Midbrain (tissue), 1 donor: Measurements from ENCODE around the gene ZNF750.

ENCODE experiments used
- DNase-seq: peaks from one replicate; lab custom pipeline; 2025; lab: John Stamatoyannopoulos, UW

ZNF750 gene

DNA sequence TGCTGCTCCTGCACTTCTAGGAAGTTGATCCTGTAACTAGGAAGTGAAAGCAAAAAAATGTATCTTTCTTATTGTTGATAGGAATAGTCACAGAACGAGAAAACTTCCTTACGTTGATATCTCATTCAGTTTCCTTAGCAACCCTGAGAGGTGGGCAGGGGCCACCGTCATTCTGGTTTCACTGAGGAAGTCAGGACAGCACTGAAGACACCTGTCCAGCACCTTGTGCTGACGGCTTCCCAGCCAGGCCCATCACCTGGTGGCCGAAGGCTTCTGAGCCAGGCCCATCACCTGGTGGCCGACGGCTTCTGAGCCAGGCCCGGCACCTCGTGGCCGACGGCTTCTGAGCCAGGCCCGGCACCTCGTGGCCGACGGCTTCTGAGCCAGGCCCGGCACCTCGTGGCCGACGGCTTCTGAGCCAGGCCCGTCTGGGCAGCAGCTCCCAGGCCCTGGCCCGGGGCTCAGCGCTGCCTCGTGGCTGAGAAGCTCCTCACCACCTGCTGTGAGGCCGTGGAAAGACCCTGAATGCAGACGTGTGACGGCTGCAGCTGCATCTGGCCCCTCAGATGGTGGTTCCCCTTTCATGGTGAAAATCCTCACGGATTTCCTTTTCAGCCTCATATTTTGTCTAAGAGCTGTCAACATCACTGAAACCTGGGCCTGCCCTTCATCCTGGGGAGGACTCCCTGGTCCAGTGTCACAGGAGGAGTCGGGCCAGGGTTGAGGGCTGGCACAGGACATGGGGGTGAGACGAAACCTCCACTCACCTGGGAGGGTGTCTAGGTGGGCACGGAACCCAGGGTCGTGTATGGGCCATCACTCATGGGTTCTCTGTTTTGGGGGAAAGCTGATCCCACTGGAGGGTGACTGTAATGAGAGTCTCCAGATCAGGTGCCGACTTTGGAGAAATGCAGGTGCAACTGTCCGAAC is 33.0 kb upstream of the ZNF750 start:
- no peak for DNase-seq

DNA sequence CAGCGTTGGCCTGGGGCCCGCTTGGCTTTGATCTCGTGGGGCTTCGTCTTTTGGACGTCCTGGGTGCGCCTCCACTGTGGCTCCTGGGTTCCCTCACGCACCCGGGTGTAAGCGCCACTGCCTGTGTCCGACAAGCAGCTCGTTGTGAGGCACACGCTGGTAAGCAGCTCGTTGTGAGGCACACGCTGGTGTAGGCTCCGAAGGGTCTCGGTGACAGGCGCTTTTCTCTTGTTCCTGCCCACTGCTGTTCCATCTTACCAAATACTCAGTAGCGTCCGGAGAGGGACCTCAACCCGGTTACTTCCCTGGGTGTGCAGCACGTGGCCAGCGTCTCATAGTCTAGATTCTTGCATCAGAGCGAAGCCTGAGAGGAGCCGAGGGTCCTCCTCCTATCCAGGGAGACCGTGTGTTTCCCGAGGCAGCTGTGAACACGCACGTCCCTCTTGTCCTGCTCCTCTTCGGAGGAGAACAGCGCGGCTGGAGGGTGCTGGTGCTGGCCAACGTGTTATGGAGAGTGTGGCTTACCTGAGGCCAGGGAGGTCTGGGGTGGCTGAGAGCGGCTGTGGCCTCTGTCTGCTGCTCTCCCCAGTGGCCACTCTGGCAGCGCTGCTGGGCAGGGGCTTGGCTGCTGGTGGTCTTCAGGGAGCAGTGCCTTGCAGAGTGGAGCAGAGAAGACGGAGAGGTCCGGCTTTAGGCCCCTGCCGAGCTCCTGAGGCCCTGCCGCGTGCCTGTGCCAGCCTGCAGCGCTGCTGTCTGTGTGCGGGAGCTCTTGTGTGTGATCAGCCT is 32.1 kb upstream of the ZNF750 start:
- no peak for DNase-seq

DNA sequence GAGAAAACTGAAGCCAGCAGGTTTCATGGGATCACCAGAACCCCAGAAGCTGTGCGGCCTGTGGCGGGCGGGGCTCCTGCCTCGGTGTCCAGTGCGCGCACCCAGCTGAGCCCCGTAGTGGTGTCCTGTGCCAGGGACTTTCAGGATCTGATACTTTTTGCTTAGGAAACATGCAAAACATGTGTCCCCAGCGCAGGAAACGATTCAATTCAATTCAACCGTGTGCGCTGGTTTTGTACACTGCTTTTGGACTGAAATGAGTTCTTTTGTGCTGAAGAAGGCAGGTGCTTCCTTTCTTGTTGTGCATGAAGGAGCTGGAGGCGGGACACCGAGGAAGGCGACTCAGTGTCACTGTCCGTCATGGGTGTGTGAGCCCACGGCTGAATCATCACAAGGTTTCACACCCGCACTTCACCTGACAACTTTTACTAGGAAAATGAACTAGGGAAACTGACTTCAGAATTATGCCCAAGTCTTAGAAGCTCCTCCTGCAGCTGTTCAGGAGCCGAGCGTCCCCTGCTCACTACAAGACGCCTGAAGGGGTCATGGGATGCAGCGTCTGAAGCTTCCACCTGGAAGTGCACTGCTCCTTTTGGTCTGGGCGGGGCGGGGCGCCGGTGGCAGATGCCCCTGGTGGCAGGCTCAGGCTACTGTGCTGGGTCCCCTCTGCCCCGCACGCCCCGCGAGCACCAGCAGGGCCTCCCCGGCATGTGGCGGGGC is 31.4 kb upstream of the ZNF750 start:
- DNase-seq, result no peak

DNA sequence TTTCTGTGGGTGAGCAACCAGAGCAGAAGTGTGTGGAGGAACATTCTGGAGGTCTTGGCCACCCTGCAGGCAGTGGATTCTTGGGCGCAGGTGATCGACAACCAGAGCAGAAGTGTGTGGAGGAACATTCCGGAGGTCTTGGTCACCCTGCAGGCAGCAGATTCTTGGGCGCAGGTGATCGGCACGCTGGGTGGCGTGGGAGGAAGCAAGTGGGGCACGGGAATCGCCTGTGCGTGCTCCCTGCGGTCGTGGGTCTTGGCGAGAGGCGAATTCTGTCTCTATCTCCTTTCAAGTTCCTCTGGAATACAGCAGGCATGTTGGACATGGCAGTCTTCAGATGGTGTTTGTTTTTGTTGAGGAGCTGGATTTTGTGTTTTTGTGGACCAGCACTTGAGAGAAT is 30.7 kb upstream of the ZNF750 start:
- no peak for DNase-seq

DNA sequence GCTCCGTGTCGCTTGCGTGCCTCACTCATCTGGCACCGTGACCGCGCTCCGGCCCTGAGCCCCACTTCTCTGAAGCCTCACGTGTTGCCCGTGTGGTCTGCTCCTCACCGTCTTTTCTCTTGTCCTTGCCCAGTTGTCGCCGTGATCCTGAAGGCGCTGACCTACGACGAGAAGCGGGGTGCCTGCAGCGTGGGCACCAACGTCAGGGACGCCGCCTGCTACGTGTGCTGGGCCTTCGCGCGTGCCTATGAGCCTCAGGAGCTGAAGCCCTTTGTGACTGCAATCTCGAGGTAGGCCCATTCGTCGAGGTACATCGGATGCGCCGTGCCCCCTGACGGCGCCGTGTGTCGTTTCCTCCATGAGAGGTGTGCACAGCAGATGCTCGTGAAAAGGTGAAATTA is 30.3 kb upstream of the ZNF750 start:
- DNase-seq, result no peak

DNA sequence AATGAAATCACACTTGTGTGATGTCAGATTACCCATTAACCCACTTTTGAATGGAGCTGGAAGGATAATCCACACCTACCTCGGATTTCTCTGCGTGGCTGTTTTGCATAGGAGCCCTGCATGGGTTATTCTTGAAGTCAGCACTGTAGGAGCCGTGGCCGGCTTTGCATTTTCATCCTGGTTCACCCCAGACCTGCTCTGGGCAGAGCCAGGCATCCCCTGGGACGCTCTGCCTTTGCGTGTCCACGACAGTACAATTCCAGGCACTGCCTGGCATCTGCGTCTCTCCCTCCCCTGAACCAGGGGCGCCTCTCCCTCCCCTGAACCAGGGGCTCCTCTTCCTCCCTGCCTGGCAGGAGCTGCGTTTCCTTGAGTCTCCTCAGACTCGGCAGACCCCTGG is 29.7 kb upstream of the ZNF750 start:
- DNase-seq, result no peak

DNA sequence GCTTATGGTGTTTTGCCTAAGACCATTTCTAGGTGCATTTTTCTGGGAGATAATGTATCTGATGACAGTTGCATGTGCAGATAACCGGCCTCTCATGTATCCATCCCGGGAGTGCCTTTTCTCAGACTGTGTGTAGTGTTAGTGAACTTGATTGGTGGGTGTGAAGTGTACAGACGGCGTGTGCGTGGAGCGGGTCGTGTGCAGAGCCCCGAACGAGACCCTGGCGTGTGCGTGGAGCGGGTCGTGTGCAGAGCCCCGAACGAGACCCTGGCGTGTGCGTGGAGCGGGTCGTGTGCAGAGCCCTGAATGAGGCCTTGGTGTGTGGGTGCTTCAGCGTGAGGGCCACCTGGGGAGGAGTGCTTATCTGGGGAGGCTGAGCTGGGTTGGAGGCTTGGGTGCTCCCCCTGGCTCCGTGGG is 28.9 kb upstream of the ZNF750 start:
- DNase-seq, result no peak

DNA sequence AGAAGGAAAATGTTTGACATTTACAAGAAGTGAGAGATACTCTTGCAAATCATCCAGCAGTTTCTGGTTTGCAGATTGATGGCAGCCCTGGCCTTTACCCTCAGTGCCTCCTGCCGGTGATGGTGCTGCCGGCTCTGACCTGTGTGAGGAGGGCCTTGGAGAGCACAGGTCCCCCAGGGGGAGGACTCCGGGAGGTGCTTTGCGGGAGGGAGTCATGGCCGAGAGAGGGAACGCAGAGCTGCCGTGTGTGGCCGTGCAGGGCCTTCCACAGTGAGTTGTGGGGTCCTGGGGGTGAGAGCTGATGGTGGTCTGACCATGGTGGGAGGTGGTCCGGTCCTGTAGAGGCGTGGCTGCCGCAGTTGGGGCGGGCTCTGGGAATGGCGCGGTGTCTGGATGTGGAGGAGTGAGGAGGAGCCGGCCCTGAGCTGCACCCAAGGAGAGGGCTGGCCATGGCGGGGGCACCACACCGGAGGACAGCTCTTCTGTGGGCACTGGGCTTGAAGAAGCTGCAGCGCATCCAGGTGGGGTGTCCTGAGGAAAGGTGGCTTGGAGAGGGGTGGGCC is 28.0 kb upstream of the ZNF750 start:
- no peak for DNase-seq

DNA sequence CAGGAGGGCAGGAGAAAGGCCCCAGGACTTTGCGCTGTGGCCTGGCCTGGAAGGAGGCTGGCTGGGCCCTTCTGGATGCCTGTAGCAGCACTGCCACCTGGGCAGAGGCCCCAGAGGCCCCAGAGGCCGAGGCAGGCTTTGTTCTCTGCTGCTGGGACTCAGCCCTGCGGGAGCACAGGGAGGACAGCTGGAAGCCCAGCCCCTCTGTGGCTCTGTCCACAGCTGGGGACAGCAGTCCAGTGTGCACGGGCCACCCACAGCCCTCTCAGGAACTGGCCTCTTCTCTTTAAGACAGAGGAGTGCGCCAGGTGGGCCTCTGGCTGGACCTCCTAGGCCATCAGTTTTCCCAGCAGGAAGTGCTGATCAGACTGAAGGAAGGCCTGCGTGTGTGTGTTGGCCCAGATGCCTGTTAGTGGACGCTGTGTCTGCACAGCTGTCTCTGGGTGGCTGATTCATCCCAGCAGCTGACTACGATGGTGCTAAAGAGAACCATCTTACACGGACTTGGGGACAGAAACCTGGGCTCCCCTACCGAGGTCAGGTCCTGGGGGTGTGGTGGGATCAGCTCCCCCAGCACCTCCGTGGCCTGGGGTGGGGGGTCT is 26.9 kb upstream of the ZNF750 start:
- DNase-seq, result no peak

DNA sequence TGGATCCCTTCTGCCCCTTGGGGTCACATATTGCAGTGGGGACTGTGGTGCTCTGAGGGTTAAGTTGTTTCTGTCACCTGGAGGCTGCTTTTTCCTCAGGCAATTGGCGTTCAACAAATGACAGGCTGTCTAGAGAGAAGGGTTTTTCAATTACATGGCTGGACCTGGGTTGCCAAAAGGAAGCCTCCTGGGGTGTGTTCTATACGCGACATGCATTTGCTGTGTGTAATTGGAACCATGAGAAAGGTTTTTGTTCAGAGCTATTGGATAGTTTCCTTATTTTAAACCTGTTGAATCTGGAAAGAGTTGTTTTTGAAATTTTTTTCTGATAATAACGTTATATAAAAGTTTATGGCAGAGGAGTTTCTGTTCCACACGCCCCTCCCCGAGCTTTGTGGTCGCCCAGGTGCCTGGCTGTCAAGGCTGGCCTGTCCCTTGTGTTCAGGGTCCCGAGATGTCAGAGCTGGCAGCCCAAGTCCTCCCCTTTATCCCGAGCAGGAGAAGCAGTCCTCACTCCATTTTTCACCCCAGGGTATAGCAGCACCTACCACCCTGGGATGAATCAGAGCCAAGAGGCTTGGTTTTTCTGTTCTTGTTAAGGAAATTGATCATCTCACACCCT is 26.1 kb upstream of the ZNF750 start:
- DNase-seq, result no peak

DNA sequence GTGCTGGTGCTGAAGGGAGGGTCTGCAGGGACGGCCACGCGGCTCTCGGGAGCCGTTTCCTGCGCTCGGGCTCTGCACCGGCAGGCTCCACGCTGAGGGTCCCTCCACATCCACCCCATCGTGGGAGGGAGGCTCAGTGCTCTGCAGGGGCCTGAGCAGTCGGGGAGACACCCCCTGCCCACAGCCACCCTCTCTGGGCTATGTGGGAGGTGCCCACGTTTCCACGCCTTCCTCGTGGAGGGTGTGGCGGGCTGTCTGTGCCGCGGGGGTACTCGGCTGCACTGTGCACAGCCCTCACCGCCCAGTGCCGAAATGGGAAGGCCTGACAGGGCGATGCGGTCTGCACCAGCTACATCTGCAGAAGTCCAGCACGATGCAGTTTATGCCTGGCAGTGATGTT is 25.5 kb upstream of the ZNF750 start:
- DNase-seq, result no peak

DNA sequence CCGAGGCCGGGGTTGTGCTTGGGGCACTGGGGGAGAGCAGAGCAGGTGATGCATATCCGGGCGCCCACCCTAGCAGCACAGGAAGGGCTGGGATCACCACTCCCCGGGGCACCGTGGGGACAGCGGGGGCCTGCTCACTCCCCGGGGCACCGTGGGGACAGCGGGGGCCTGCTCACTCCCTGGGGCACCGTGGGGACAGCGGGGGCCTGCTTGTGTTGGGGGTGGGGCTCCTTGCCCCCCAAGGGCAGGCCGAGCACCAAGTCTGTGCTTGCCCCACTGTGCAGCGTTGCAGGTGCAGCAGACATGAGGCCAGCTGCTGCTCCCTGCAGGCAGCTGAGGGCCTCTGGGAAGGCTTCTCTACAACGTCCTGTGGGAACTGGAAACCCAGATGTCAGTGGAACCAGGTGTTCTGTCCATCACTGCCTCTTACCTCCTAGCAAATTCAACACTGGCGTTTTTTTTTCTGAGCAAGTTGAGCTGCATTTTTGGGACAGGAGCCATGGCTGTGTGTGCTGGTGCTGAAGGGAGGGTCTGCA is 25.0 kb upstream of the ZNF750 start:
- DNase-seq, result no peak

DNA sequence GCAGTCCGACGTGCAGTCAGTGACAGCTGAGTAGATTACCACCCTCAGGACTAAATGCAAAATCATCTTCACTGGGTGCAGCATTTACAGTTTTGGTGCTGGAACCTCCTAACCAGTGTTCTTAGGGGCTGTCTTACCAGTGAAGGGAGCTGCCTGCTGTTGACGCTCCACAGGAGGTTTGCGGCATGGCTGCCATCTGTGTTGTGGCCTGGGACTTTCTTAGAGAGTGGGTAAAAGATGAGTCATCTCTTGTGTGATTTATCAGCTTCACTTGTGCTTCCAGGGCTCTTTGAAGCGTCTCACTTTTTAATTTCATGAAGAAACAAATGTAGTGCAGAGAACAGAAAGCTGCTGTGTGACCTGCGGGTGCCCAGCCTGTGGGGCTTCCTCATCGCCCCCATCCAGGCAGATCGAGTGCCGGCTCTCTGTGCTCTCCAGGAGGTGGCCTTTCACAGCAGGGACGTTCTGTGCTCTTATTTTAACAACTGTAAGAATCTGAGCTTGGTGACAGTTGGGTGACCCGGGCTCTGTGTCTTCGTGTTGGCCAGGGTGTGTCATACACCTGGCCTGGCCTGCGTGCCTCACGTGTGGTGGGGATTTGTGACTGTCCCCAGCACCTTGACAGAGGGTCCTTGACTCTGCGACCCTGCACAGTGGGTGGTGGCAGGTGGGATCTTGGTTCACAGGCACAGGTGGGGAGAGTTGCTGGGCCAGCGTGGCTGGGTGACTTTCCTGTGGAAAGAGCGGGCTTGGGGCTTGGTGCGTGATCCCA is 24.3 kb upstream of the ZNF750 start:
- no peak for DNase-seq

DNA sequence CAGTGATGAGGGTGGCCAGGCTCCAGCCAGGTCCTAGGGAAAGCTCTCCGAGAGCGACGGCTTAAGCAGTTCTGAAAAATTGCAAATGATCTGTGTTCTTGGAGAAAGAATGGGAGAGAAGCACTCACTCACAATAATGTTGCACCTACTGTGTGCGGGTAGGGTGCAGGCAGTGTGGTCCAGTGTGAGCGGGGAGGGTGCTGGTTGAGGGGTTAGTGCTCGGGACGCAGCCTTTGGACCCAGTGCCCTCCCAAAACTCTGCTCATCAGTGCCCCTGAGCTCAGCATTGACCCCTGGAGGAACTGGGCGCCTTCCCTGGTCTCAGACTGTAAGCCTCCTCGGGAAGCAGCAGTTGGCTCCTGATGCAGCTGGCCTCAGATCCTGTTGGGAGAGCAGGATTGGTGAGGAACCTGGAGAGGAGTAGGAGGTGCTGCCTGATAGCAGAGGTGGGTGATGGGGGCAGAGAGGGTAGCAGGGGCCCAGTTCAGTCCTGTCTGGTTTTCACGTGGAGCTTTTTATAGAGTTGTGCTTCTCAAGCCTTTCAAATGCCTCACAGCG is 23.6 kb upstream of the ZNF750 start:
- DNase-seq, result no peak

DNA sequence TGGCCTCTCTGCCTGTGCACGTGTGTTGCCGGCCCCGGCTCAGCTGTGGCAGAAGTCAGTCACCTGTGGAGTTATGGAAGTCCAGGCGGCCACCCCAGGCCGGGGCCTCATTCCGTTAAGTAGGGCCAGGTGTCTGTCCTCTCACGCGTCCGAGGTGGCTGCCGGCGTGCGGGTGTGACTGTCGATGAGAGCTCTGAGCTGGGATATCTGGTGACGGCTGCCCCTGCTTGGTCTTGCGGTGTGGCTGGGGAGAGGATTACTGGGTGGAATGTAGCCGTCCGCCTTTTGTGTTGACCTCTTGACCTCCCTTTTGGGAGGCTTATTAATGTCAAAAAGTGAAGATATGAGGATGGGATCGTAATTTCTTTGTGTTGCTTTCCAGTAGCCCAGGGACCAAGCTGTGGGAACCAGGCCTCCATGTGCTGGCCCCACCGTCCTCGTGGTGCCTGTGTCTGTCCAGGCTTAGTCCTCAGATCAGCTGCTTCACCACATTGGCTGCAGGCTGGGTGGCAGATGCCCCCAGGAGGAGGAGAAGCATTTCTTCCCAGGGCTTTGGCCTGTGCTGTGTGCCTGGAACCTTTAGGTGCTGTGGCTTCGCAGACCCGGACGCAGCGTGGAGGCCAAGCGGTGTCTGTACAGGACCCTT is 23.0 kb upstream of the ZNF750 start:
- no peak for DNase-seq

DNA sequence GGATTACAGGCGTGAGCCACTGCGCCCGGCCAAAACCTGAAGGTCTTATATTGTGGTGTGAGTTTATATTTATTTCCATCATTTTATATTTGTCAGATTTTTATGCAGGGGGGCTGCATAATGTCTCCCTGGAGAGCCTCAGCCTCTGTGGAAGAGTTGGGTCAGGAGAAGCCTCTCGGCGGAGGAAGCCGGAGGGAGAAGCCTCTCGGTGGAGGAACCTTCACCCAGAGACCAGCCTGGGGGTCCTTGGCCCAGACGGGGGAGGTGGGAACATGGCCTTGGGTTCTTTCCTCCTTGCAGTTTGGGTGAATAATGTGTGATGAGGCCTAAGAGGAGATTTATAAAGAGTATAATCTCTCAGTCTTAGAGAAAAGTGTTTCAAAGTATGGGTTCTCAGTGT is 22.4 kb upstream of the ZNF750 start:
- DNase-seq, result no peak

DNA sequence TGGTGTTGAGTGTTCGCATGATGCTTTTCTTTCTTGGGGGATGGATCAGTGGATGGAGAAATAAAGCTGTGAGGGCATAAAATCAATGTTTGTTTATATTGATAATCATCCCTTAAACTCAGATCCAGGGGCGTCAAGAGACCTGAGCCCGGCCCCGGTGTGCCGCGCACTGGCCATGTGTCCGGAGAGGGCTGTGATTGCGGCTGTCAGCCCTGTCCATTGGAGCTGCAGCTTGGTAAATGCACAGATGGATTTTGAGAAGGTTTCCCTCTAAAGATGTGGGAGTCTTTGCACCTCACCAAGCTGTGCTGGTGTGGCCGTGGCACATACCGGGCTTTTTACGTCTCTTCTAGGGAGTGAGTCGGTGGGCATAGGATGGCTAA is 21.6 kb upstream of the ZNF750 start:
- DNase-seq, result no peak

DNA sequence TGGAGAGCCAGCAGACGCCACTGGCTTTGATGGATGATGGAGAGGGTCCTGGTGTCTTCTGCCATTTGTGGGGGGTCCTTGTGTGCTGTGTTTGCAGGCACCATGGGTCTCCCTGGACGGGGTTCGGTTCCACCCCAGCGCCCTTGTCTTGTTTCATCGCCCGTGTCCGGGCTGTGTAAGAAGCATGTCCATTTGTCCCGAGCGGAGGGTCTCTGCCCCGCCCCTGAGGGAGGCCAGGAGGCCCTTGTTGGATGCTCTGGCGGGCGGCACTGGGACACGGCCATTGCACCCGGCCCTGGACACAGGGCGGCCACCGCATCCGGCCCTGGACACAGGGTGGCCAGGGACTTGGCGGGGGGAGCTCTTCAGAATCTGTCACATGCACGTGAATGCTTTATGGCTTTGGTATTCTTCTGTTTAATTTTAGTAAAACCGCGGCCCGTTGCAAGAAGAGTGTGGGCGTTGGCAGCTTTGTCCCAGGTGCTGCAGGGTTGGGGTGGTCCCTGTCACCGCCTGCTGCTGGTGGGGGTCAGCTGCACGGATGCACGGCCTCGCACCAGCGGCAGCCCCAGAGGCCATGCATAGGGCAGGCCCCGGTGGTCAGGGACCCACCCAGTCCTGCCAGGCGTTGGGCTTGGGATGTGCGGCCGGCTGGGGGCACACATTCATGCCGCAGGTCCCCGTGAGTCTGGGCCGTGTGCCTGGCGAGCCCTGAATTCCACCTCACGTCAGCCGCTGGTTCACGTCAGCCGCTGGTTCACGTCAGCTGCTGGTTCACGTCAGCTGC is 21.0 kb upstream of the ZNF750 start:
- DNase-seq, result no peak
